IPS-18a (cell line): ENCODE data around the gene LSM2.
"Not testable (repeated sequence)": the region's sequence is repeated elsewhere in the genome, so short reads cannot be mapped to it uniquely, and the experiment has no call there.

ENCODE experiments used
- H3K27ac ChIP-seq: one replicate; pipeline ENCODE4 v1.5.1; 2013; ENCODE audit warnings: low read length
- H3K27me3 ChIP-seq: one replicate; pipeline ENCODE4 v1.6.1; 2013; ENCODE audit warnings: mild to moderate bottlenecking, low read length; ENCODE audit not compliant: control insufficient read depth, insufficient read depth
- H3K36me3 ChIP-seq: one replicate; pipeline ENCODE4 v1.6.1; 2013; ENCODE audit warnings: low read depth, low read length; ENCODE audit not compliant: control insufficient read depth
- H3K4me1 ChIP-seq: one replicate; pipeline ENCODE4 v1.6.1; 2013; ENCODE audit warnings: low read depth, low read length; ENCODE audit not compliant: control insufficient read depth
- H3K4me3 ChIP-seq: one replicate; pipeline ENCODE4 v1.5.1; 2013; ENCODE audit warnings: low read length
- H3K9ac ChIP-seq: one replicate; pipeline ENCODE4 v1.6.1; 2013; ENCODE audit warnings: mild to moderate bottlenecking, low read length, moderate library complexity
- H3K9me3 ChIP-seq: one replicate; pipeline ENCODE4 v1.6.1; 2013; ENCODE audit warnings: low read depth, low read length; ENCODE audit not compliant: control insufficient read depth

The LSM2 gene

GRCh38 chr6:31823592-31824196 is 16.9 kb upstream of the LSM2 start:
- H3K4me1 ChIP-seq: peaks cover 21% of the 10 kb centered on the region
- H3K27me3 ChIP-seq, H3K4me3 ChIP-seq, H3K36me3 ChIP-seq, H3K27ac ChIP-seq, H3K9me3 ChIP-seq, H3K9ac ChIP-seq: not testable (repeated sequence)

DNA sequence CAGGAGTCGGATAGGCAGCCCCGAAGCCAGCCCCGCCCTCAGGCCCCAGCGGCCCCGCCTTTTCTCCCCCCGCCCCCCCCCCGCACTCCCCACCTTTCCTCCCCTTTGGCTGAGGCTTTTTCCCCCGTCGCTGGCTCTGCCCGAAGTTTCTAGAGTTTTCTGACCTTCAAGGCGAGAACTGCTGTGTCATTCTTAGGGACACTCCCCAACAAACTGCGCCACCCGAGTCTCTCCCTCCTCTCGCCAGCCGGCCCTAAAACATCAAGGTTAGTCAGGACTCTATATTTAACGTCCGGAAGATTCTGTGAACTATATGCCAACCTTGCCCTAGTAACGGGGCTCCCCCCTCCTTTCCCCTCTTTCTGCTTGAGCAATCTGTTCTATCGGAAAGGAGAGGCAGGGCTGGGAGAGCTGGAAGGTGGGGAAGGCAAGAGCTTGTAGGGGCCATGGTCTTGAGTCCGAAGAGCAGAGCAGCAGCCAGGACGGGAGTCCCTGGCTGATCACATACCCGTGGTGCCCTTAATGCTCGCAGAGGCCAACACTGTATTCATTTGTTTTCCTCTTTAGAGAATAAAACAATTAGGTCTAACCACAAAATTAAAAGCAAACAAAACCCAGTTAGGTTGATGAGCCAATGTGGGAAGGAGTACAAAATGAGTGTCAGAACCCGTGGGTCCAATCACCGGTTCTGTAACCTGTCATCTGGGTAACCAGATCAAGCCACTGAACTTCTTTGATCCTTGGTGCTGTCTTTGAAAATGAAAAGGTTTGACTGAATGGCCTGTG is 15.5 kb upstream of the LSM2 start:
- Histone ChIP-seq H3K4me1 (peaks cover 25% of the 10 kb centered on the region), H3K27me3 (no peaks in the 10 kb centered on the region), H3K9me3 (no peaks in the 10 kb centered on the region), H3K27ac (peak overlapping the region; percentile 93), H3K36me3 (no peaks in the 10 kb centered on the region), H3K4me3 (peak overlapping the region; percentile 93), H3K9ac (peak overlapping the region; percentile 91)

DNA sequence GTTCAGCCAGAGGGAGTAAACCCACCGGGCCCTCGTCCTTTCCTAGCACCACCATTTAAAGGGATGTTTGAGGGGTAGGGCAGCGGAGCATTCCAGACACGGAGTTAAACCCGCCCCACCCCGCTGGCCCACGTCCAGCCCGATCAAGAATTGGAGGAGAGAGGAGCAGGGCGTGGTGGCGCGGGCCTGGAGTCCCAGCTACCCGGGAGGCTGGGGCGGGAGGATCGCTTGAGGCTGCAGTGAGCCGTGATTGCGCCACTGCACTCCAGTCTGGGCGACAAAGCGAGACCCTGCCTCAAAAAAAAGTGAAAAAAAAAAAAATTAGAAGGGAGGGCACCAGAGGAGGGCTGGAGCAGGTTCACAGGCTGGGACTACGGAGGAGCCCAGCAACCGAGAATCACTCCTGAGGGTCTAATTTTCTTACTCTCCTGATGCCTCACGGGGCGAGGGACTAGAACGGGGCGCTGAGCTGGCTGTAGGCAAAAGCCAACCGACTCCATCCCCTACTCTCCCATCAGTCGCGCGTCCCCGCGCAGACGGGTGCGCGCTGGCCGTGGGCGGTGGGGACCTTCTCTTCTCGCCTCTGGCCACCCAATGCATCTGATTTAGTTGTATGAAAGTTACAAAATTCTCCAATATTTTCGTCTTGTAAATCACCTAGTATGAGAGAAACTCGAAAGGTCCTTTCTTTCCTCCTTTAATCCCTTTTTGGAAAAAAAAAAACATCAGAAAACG is 14.7 kb upstream of the LSM2 start:
- H3K27ac ChIP-seq: peak overlapping the region; percentile 70
- H3K4me3 ChIP-seq: peak overlapping the region; percentile 93
- peaks cover 22% of the 10 kb centered on the region for H3K4me1 ChIP-seq
- H3K27me3 ChIP-seq: no peaks in the 10 kb centered on the region
- H3K36me3 ChIP-seq: no peaks in the 10 kb centered on the region
- H3K9me3 ChIP-seq: no peaks in the 10 kb centered on the region
- peak overlapping the region; percentile 91 for H3K9ac ChIP-seq

- H3K4me3 ChIP-seq, H3K9ac ChIP-seq: not testable (repeated sequence)
Observed at GRCh38 chr6:31820399-31820798, 13.6 kb upstream of the LSM2 start.

DNA sequence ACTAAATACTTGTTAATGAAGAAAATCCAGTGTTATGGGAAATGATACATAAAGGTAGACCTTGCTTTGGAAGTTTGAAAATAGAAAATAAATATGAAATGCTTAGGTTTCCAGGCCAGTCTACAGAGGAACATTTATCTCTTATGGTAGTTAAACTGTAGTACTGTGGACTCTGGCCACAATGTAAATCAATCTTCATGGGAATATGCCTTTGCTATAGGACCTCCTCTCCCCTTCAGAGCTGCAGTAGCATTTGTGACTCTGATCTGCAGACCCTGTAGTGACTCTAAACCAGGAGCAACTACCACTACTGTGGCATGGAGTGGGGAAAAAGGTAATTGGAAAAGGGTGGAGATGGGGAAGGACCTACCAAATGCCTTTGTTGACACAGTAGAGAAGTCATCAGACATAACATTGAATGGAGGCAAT is 13.1 kb upstream of the LSM2 start:
- H3K27me3 ChIP-seq: no peaks in the 10 kb centered on the region
- H3K9me3 ChIP-seq: no peaks in the 10 kb centered on the region
- H3K9ac ChIP-seq: no peak overlapping the region
- H3K27ac ChIP-seq: no peak overlapping the region
- no peaks in the 10 kb centered on the region for H3K36me3 ChIP-seq
- peaks cover 10% of the 10 kb centered on the region for H3K4me1 ChIP-seq
- H3K4me3 ChIP-seq: no peak overlapping the region

More at GRCh38 chr6:31820399-31820798, 13.6 kb upstream of the LSM2 start:
- not testable (repeated sequence) for H3K9me3 ChIP-seq, H3K27ac ChIP-seq, H3K36me3 ChIP-seq, H3K27me3 ChIP-seq
- peaks cover 14% of the 10 kb centered on the region for H3K4me1 ChIP-seq

DNA sequence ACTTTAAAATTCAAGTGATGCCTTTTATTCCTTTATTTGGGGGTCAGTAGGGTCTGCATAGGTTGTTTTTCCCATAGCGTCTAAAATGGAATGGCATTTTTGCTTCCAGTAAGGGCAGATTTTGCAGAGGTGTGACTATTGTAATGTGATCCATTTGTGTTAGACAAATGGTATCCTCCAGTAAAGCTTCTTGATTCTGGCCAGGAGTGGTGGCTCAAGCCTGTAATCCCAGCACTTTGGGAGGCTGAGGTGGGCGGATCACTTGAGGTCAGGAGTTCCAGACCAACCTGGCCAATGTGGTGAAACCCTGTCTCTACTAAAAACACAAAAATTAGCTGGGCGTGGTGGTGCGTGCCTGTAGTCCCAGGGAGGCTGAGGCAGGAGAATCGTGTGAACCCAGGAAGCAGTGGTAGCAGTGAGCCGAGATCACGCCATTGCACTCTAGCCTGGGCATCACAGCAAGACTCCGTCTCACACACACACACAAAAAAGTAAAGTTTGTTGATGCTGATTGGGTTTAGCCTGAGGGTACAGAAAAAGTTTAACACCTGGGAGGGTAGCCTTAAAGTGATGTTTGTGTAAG is 11.3 kb upstream of the LSM2 start:
- H3K27ac ChIP-seq, H3K36me3 ChIP-seq, H3K9ac ChIP-seq, H3K9me3 ChIP-seq, H3K27me3 ChIP-seq: not testable (repeated sequence)
- Histone ChIP-seq H3K4me1 (peaks cover 15% of the 10 kb centered on the region), H3K4me3 (peak overlapping the region; percentile 6)

- H3K4me1 ChIP-seq, H3K27me3 ChIP-seq, H3K36me3 ChIP-seq, H3K27ac ChIP-seq, H3K9ac ChIP-seq, H3K9me3 ChIP-seq: not testable (repeated sequence)
- peak overlapping the region; percentile 6 for H3K4me3 ChIP-seq
Observed at GRCh38 chr6:31817133-31817928, 10.6 kb upstream of the LSM2 start.

DNA sequence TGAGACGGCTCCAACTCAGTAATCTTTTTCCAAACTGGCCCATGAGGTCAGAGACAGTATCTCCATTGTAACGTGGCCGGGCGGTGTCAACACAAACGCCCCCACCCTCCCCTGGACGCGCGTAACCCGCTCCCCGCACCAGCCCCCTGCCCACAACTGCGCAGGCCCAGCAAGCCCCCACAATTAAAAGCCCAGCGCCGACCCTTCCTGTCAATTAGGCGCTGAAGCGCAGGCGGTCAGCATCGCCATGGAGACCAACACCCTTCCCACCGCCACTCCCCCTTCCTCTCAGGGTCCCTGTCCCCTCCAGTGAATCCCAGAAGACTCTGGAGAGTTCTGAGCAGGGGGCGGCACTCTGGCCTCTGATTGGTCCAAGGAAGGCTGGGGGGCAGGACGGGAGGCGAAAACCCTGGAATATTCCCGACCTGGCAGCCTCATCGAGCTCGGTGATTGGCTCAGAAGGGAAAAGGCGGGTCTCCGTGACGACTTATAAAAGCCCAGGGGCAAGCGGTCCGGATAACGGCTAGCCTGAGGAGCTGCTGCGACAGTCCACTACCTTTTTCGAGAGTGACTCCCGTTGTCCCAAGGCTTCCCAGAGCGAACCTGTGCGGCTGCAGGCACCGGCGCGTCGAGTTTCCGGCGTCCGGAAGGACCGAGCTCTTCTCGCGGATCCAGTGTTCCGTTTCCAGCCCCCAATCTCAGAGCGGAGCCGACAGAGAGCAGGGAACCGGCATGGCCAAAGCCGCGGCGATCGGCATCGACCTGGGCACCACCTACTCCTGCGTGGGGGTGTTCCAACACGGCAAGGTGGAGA is 8.5 kb upstream of the LSM2 start, which contains the start of the genes HSPA1A and HSPA1L:
TSS of gene HSPA1A (plus strand) at position 519 of the 814 bp plus-strand sequence. CDS start at position 733, 214 bp downstream.
TSS of gene HSPA1L (minus strand) at position 259 of the 814 bp plus-strand sequence. CDS start 3,311 bp downstream, outside the sequence.
- H3K36me3 ChIP-seq: no peaks in the 10 kb centered on the region
- peaks cover 9% of the 10 kb centered on the region for H3K4me1 ChIP-seq
- H3K27me3 ChIP-seq: no peaks in the 10 kb centered on the region
- H3K9me3 ChIP-seq: no peaks in the 10 kb centered on the region
- H3K27ac ChIP-seq: peak within 1 kb of the TSS; percentile 94
- H3K9ac ChIP-seq: peak within 1 kb of the TSS; percentile 82
- H3K4me3 ChIP-seq: peak within 1 kb of the TSS; percentile 77

GRCh38 chr6:31814677-31815024 is 7.9 kb upstream of the LSM2 start:
- H3K27ac ChIP-seq: peak overlapping the region; percentile 94
- H3K27me3 ChIP-seq: no peaks in the 10 kb centered on the region
- H3K4me3 ChIP-seq: peak overlapping the region; percentile 77
- peak overlapping the region; percentile 82 for H3K9ac ChIP-seq
- peaks cover 9% of the 10 kb centered on the region for H3K4me1 ChIP-seq
- H3K9me3 ChIP-seq: no peaks in the 10 kb centered on the region
- no peaks in the 10 kb centered on the region for H3K36me3 ChIP-seq

GRCh38 chr6:31813465-31813849 is 6.7 kb upstream of the LSM2 start:
- Histone ChIP-seq H3K27me3 (no peaks in the 10 kb centered on the region), H3K9ac (no peak overlapping the region), H3K4me1 (peaks cover 9% of the 10 kb centered on the region), H3K9me3 (no peaks in the 10 kb centered on the region), H3K4me3 (peak overlapping the region; percentile 58), H3K27ac (no peak overlapping the region), H3K36me3 (no peaks in the 10 kb centered on the region)
